GM12878 (cell line): Measurements from ENCODE around the gene PTK6. TPM values are rescaled to one million over a fixed set of nuclear protein-coding genes. Genes with fewer than 3 reads are reported as not detected.
A peak's percentile ranks its signal among the peaks of the same experiment; 100 is the strongest.

Source experiments
- ATAC-seq: fragments of 200-7000 bp; cut with Tn5 transposase; 3 replicates; pipeline ENCODE4 v1.9.1; 2020; ENCODE audit warnings: mild to moderate bottlenecking, moderate library complexity
- BruUV-seq: library from RNA; stranded (reverse); fragments of 400-500 nt; replicated peaks from 2 replicates; lab custom pipeline; 2021; lab: Mats Ljungman, UMichigan
- CTCF ChIA-PET: fragments of 300-600 bp; sonication (Branson Sonifier 250); formaldehyde crosslinking; extraction: SDS; loops from one replicate; lab custom pipeline; 2021; ENCODE audit warnings: inconsistent platforms; lab: Yijun Ruan, JAX
- POLR2A ChIA-PET: fragments of 350-600 bp; formaldehyde crosslinking; extraction: SDS; loops from one replicate; lab custom pipeline; 2021; ENCODE audit warnings: inconsistent platforms; lab: Charles Lee
- RAD21 ChIA-PET: fragments of 300-600 bp; sonication (Branson Sonifier 250); formaldehyde crosslinking; loops from one replicate; lab custom pipeline; 2023; ENCODE audit warnings: antibody characterized with exemption; ENCODE audit not compliant: unreplicated experiment; lab: Charles Lee
- SMC1A ChIA-PET: fragments of 300-600 bp; sonication (Branson Sonifier 250); formaldehyde crosslinking; loops from one replicate; lab custom pipeline; 2023; ENCODE audit not compliant: unreplicated experiment, uncharacterized antibody; lab: Charles Lee
- DNase-seq: peaks from one replicate; pipeline ENCODE4 v3.0.0-alpha.2; 2011; ENCODE audit warnings: low read depth, low spot score
- FAIRE-seq: peaks from 3 replicates; lab custom pipeline; 2011; peaks lifted over from hg19 to GRCh38; lab: Jason Lieb, UNC
- H2AFZ ChIP-seq: 2 replicates; pipeline ENCODE4 v1.6.0; 2011; ENCODE audit warnings: low read depth, low read length, control low read depth; ENCODE audit not compliant: control insufficient read depth
- H3K27ac ChIP-seq: 2 replicates; pipeline ENCODE4 v1.5.1; 2011; ENCODE audit warnings: control low read depth; ENCODE audit not compliant: control insufficient read depth, insufficient read depth
- H3K27me3 ChIP-seq, 2 experiments: replicated peaks in 1 of 2; 2 replicates each; pipeline versions ENCODE4 v1.6.0 to v1.6.1; 2011; ENCODE audit warnings: low read length in 1 of 2; ENCODE audit not compliant: control insufficient read depth in 2 of 2, insufficient read depth in 2 of 2
- H3K36me3 ChIP-seq, 2 experiments: 2 replicates each; pipeline ENCODE4 v1.5.1; 2011; ENCODE audit warnings: low read length in 1 of 2; ENCODE audit not compliant: control insufficient read depth in 2 of 2, insufficient read depth in 2 of 2
- H3K4me1 ChIP-seq: 2 replicates; pipeline ENCODE4 v1.6.1; 2011; ENCODE audit warnings: mild to moderate bottlenecking, low read length, moderate library complexity, mixed read lengths; ENCODE audit not compliant: control insufficient read depth, insufficient read depth
- H3K4me2 ChIP-seq: 2 replicates; pipeline ENCODE4 v1.6.0; 2011; ENCODE audit warnings: control low read depth; ENCODE audit not compliant: control insufficient read depth, insufficient read depth
- H3K4me3 ChIP-seq: fragments of 200-600 bp; sonication (generic); 2 replicates; pipeline ENCODE4 v1.5.1; 2016
- H3K79me2 ChIP-seq: 2 replicates; pipeline ENCODE4 v1.6.0; 2011; ENCODE audit warnings: low read length; ENCODE audit not compliant: control insufficient read depth, insufficient read depth
- H3K9ac ChIP-seq: 2 replicates; pipeline ENCODE4 v1.8.0; 2011; ENCODE audit warnings: low read length, control low read depth, mixed read lengths; ENCODE audit not compliant: control insufficient read depth, insufficient read depth
- H3K9me3 ChIP-seq: replicated peaks from 3 replicates; pipeline ENCODE4 v1.5.1; 2011; ENCODE audit warnings: mild to moderate bottlenecking, low read length; ENCODE audit not compliant: control insufficient read depth, insufficient read depth
- H4K20me1 ChIP-seq: 2 replicates; pipeline ENCODE4 v1.6.0; 2011; ENCODE audit not compliant: control insufficient read depth, insufficient read depth
- BHLHE40 ChIP-seq, 2 experiments: fragments of 450-650 bp in 1 of 2; IDR thresholded peaks; 2 replicates each; pipeline ENCODE4 v1.6.1; 2011 to 2017; ENCODE audit warnings: low read depth in 2 of 2, borderline replicate concordance in 1 of 2, improper control_type of control experiment in 1 of 2, low read length in 1 of 2, mild to moderate bottlenecking in 1 of 2
- BMI1 ChIP-seq: fragments of 450-650 bp; IDR thresholded peaks from 2 replicates; pipeline ENCODE4 v1.6.1; 2016; ENCODE audit warnings: mild to moderate bottlenecking, moderate library complexity, borderline replicate concordance
- CHD2 ChIP-seq: IDR thresholded peaks from 2 replicates; pipeline ENCODE4 v1.6.1; 2011; ENCODE audit warnings: low read depth, low read length, improper control_type of control experiment, borderline replicate concordance
- DPF2 ChIP-seq: fragments of 450-650 bp; IDR thresholded peaks from 2 replicates; pipeline ENCODE4 v1.6.1; 2017; ENCODE audit warnings: mild to moderate bottlenecking
- EED ChIP-seq: sonication (generic); IDR thresholded peaks from 2 replicates; pipeline ENCODE4 v1.6.1; 2016; ENCODE audit warnings: antibody characterized with exemption, low read depth
- EP300 ChIP-seq, 2 experiments: fragments of 150-350 bp in 1 of 2; IDR thresholded peaks; 2 replicates each; pipeline ENCODE4 v1.6.1; 2011 to 2012; ENCODE audit warnings: low read depth in 2 of 2, low read length in 2 of 2, borderline replicate concordance in 1 of 2, improper control_type of control experiment in 1 of 2, inconsistent platforms in 1 of 2; ENCODE audit not compliant: control insufficient read depth in 1 of 2
- HDGF ChIP-seq: fragments of 450-650 bp; IDR thresholded peaks from 2 replicates; pipeline ENCODE4 v1.6.1; 2016; ENCODE audit warnings: antibody characterized with exemption
- NR2C1 ChIP-seq: fragments of 450-650 bp; IDR thresholded peaks from 2 replicates; pipeline ENCODE4 v1.6.1; 2017; ENCODE audit warnings: antibody characterized with exemption, mild to moderate bottlenecking, moderate library complexity
- SMARCA5 ChIP-seq: fragments of 450-650 bp; IDR thresholded peaks from 2 replicates; pipeline ENCODE4 v1.6.1; 2017; ENCODE audit warnings: mild to moderate bottlenecking
- SREBF2 ChIP-seq: IDR thresholded peaks from 2 replicates; pipeline ENCODE4 v1.6.1; 2012; ENCODE audit warnings: mild to moderate bottlenecking, low read length
- TCF12 ChIP-seq: IDR thresholded peaks from 2 replicates; pipeline ENCODE4 v1.6.1; 2011; ENCODE audit warnings: low read depth, mild to moderate bottlenecking, low read length
- TCF3 ChIP-seq: IDR thresholded peaks from 2 replicates; pipeline ENCODE4 v1.6.1; 2012; ENCODE audit warnings: low read depth, mild to moderate bottlenecking, low read length, borderline replicate concordance; ENCODE audit not compliant: insufficient read depth
- WRNIP1 ChIP-seq: IDR thresholded peaks from 2 replicates; pipeline ENCODE4 v1.6.1; 2011; ENCODE audit warnings: low read depth, low read length, improper control_type of control experiment, borderline replicate concordance
- YY1 ChIP-seq: IDR thresholded peaks from 2 replicates; pipeline ENCODE4 v1.6.1; 2011; ENCODE audit warnings: low read depth, mild to moderate bottlenecking, low read length
- ZNF384 ChIP-seq: IDR thresholded peaks from 2 replicates; pipeline ENCODE4 v1.6.1; 2012; ENCODE audit warnings: low read depth, mild to moderate bottlenecking, low read length, improper control_type of control experiment, borderline replicate concordance
- WGBS: methylation state at CpG from one replicate; pipeline ENCODE4 v1.1.6; 2016; ENCODE audit warnings: low lambda C conversion rate; ENCODE audit not compliant: insufficient replicate concordance, insufficient coverage; ENCODE audit errors: missing lambda C conversion rate; 5-methylcytosine and 5-hydroxymethylcytosine counted together
- in situ Hi-C: fragments of 300-500 bp; cut with MboI; formaldehyde crosslinking; loops from 9 replicates; pipeline ENCODE4 v1.14.3; 2018; ENCODE audit warnings: mixed read lengths
- intact Hi-C: fragments of 100-400 bp; cut with micrococcal nuclease; formaldehyde crosslinking; loops from one replicate; pipeline ENCODE4 v1.14.2; 2022; ENCODE audit not compliant: unreplicated experiment
- polyA plus RNA-seq, 11 experiments: library from polyadenylated mRNA; depleted of rRNA in 4 of 11; unstranded in 6 of 11; stranded (reverse) in 5 of 11; fragments of >200 nt; fragmentation: Nextera tagmentation in 4 of 11; fragmentation: Illumina TruSeq in 1 of 11; extraction: Ambion mirVana in 4 of 11; extraction: Trizol in 1 of 11; gene quantifications; 1 replicate in 1 of 11; 2 replicates in 10 of 11; pipeline versions ENCODE4 v1.2.1 to v1.2.3, GENCODE V29; 2011 to 2016; ENCODE audit warnings: inconsistent platforms in 2 of 11, missing spikeins in 2 of 11, low read depth in 1 of 11
- total RNA-seq, 4 experiments: library from RNA; depleted of rRNA in 3 of 4; stranded (reverse); fragments of >200 nt in 3 of 4; fragmentation: Illumina TruSeq in 1 of 4; extraction: Trizol in 1 of 4; gene quantifications; 2 replicates each; pipeline versions ENCODE4 v1.2.1 to v1.2.3, GENCODE V29; 2013 to 2021
- TF ChIP-seq, protein P1 (sequence below): fragments of 450-650 bp; IDR thresholded peaks from 2 replicates; pipeline ENCODE4 v1.6.1; 2017; ENCODE audit warnings: mild to moderate bottlenecking, moderate library complexity
- TF ChIP-seq, protein P2 (sequence below): IDR thresholded peaks from 2 replicates; pipeline ENCODE4 v1.6.1; 2012; ENCODE audit warnings: low read depth, low read length, improper control_type of control experiment

Gene PTK6
- total and polyA plus RNA-seq, 10 of the 15 experiments (the other 5 are each of a cell fraction or from before 2014, with no cell fraction given) = 0.02 to 0.21 (median 0.09) TPM; not detected in 3

DNA sequence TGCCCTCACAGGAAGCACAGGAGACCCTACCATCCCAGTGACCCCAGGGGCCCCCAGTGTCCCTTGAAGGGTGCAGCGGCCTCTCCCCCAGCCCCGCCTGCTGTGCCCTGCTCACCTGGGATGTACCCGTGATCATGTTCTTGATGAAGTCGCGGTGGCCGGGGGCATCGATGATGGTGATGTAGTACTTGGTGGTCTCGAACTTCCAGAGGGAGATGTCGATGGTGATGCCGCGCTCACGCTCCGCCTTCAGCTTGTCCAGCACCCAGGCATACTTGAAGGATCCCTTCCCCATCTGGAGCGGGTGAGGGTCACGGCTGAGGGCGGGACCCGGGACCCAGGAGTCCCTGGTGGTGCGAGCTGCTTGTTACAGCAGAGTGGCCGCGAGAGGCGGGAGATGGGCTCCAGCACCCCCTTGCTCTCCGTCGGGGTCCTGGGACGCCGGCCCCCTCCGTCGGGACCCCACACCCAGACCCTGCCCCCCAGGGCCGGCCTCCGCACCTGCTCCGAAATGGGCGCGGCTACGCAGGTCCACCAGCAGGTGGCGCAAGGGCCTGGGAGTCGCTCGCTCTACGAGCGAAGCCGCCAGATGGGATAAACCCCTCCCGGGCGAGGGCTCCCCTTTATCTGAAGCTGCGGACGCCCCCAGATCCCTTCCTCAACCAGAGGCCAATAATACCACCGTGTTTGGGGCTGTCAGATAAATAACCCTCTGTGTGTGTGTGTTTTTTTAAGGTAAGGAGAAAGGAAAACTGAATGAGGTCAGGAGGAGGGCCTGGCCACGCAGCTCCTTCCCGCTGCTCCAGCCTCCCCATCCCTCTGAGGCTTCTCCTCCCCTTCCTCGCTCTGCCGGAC, 41.2 kb downstream of the PTK6 start:
- ATAC-seq = peak; percentile 91
- no peak overlapping the region for H3K9ac ChIP-seq
- H2AFZ ChIP-seq = no peak overlapping the region
- BruUV-seq = no TSS peak
- FAIRE-seq = no peak
- no peaks in the 10 kb centered on the region for H3K9me3 ChIP-seq
- in situ Hi-C loops (no loop called here), intact Hi-C loops (no loop called here)
- no peaks in the 10 kb centered on the region for H3K79me2 ChIP-seq
- no peak overlapping the region for H3K27ac ChIP-seq
- H3K4me1 ChIP-seq = no peaks in the 10 kb centered on the region
- SMC1A ChIA-PET = interaction anchor here (0.7 to 2.3 kb wide), 4 partner anchors 33 to 273 kb away, joined by 3 to 12 read pairs (median 4); partner anchors contain the start of genes HELZ2 and PTK6
- H3K27me3 ChIP-seq = peaks cover 1 to 4% of the 10 kb centered on the region in 2 experiments; a peak in 3 of 4 replicates
- CTCF ChIA-PET = interaction anchor here (0.7 to 2.6 kb wide), 16 partner anchors 8 to 597 kb away, joined by 3 to 19 read pairs (median 3); partner anchors contain the start of genes HELZ2 and PTK6
- H3K4me2 ChIP-seq = peak overlapping the region; percentile 59
- RAD21 ChIA-PET = interaction anchor here (0.6 to 1.7 kb wide), 5 partner anchors 22 to 146 kb away, joined by 3 to 12 read pairs (median 3); partner anchors contain the start of genes HELZ2 and PTK6
- H4K20me1 ChIP-seq = no peaks in the 10 kb centered on the region
- no peak overlapping the region for H3K4me3 ChIP-seq
- 16% methylated on average over 48 of the region's 48 CpGs for WGBS
- no peak for DNase-seq
- H3K36me3 ChIP-seq = no peaks in the 10 kb centered on the region
- POLR2A ChIA-PET = no interaction called here
- TF ChIP-seq DPF2 (no peak), SREBF2 (no peak), NR2C1 (no peak), EP300 (IDR thresholded peaks at IDR 0.05; ENCODE audit: borderline replicate concordance in 1 of 2, control insufficient read depth in 1 of 2, low read depth in 2 of 2, low read length in 2 of 2) (no peak), ZNF384 (no peak), TCF12 (peak; percentile 76), HDGF (no peak), BHLHE40 (IDR thresholded peaks at IDR 0.05; ENCODE audit: borderline replicate concordance in 1 of 2, low read depth in 2 of 2, low read length in 1 of 2) (peak in 1 of 2 experiments; percentile 38; a peak in 1 of 4 replicates), CHD2 (no peak), SMARCA5 (no peak), TCF3 (0 out of 2 replicates have a peak, but pooled peaks have one; percentile 59), WRNIP1 (no peak), BMI1 (no peak), YY1 (peak; percentile 66), EED (no peak)
- TF ChIP-seq, protein P1, sequence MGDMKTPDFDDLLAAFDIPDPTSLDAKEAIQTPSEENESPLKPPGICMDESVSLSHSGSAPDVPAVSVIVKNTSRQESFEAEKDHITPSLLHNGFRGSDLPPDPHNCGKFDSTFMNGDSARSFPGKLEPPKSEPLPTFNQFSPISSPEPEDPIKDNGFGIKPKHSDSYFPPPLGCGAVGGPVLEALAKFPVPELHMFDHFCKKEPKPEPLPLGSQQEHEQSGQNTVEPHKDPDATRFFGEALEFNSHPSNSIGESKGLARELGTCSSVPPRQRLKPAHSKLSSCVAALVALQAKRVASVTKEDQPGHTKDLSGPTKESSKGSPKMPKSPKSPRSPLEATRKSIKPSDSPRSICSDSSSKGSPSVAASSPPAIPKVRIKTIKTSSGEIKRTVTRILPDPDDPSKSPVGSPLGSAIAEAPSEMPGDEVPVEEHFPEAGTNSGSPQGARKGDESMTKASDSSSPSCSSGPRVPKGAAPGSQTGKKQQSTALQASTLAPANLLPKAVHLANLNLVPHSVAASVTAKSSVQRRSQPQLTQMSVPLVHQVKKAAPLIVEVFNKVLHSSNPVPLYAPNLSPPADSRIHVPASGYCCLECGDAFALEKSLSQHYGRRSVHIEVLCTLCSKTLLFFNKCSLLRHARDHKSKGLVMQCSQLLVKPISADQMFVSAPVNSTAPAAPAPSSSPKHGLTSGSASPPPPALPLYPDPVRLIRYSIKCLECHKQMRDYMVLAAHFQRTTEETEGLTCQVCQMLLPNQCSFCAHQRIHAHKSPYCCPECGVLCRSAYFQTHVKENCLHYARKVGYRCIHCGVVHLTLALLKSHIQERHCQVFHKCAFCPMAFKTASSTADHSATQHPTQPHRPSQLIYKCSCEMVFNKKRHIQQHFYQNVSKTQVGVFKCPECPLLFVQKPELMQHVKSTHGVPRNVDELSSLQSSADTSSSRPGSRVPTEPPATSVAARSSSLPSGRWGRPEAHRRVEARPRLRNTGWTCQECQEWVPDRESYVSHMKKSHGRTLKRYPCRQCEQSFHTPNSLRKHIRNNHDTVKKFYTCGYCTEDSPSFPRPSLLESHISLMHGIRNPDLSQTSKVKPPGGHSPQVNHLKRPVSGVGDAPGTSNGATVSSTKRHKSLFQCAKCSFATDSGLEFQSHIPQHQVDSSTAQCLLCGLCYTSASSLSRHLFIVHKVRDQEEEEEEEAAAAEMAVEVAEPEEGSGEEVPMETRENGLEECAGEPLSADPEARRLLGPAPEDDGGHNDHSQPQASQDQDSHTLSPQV = no peak
- TF ChIP-seq, protein P2, sequence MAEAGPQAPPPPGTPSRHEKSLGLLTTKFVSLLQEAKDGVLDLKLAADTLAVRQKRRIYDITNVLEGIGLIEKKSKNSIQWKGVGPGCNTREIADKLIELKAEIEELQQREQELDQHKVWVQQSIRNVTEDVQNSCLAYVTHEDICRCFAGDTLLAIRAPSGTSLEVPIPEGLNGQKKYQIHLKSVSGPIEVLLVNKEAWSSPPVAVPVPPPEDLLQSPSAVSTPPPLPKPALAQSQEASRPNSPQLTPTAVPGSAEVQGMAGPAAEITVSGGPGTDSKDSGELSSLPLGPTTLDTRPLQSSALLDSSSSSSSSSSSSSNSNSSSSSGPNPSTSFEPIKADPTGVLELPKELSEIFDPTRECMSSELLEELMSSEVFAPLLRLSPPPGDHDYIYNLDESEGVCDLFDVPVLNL = no peak
